SK-N-SH (cell line): Measurements from ENCODE around the gene HS3ST1. TPM values are rescaled to one million over a fixed set of nuclear protein-coding genes. Genes with fewer than 3 reads are reported as not detected.

ENCODE experiments used
- CTCF ChIA-PET: fragments of 300-600, 350-600 bp; formaldehyde crosslinking; extraction: SDS; loops from one replicate; lab custom pipeline; 2021; lab: Yijun Ruan, JAX
- POLR2A ChIA-PET: fragments of 350-600 bp; sonication (Branson Sonifier 250); formaldehyde crosslinking; extraction: SDS; loops from one replicate; lab custom pipeline; 2020; ENCODE audit warnings: antibody characterized with exemption, inconsistent platforms; lab: Yijun Ruan, JAX
- DNase-seq: peaks from one replicate; pipeline ENCODE4 v3.0.0; 2012
- H2AFZ ChIP-seq: fragments of 200-600 bp; sonication (generic); 2 replicates; pipeline ENCODE4 v1.8.1; 2016; ENCODE audit warnings: antibody characterized with exemption, mild to moderate bottlenecking, low read depth
- H3F3A ChIP-seq: fragments of 200-600 bp; sonication (generic); replicated peaks from 2 replicates; pipeline ENCODE3; 2016; ENCODE audit warnings: antibody characterized with exemption, mild to moderate bottlenecking; ENCODE audit not compliant: insufficient read depth
- H3K27ac ChIP-seq, 2 experiments: fragments of 200-500 bp in 1 of 2; fragments of 200-600 bp in 1 of 2; sonication (Bioruptor generic) in 1 of 2; sonication (generic), shearing (Covaris generic) in 1 of 2; 2 replicates each; pipeline versions ENCODE4 v1.5.1 to v1.6.1; 2014 to 2016; ENCODE audit warnings: low read depth in 2 of 2, inconsistent platforms in 1 of 2, low read length in 1 of 2, mild to moderate bottlenecking in 1 of 2, mixed read lengths in 1 of 2
- H3K27me3 ChIP-seq: fragments of 200-600 bp; sonication (generic), shearing (Covaris generic); 2 replicates; pipeline ENCODE4 v1.6.1; 2016; ENCODE audit warnings: mixed run types; ENCODE audit not compliant: insufficient read depth
- H3K36me3 ChIP-seq, 2 experiments: fragments of 200-500 bp in 1 of 2; fragments of 200-600 bp in 1 of 2; sonication (Bioruptor generic) in 1 of 2; sonication (generic) in 1 of 2; replicated peaks in 1 of 2; 2 replicates each; pipeline versions ENCODE3 to v1.5.1; 2014 to 2016; ENCODE audit warnings: low read length in 1 of 2, mild to moderate bottlenecking in 1 of 2; ENCODE audit not compliant: insufficient read depth in 2 of 2, control insufficient read depth in 1 of 2
- H3K4me1 ChIP-seq, 2 experiments: fragments of 200-500 bp in 1 of 2; fragments of 200-600 bp in 1 of 2; sonication (Bioruptor generic) in 1 of 2; sonication (generic), shearing (Covaris generic) in 1 of 2; 2 replicates each; pipeline versions ENCODE4 v1.5.1 to v1.6.1; 2014 to 2016; ENCODE audit warnings: low read depth in 1 of 2, low read length in 1 of 2, mixed run types in 1 of 2; ENCODE audit not compliant: insufficient read depth in 2 of 2, control insufficient read depth in 1 of 2
- H3K4me2 ChIP-seq: fragments of 200-600 bp; sonication (generic), shearing (Covaris generic); 2 replicates; pipeline ENCODE4 v1.6.1; 2017; ENCODE audit warnings: mixed run types
- H3K4me3 ChIP-seq, 2 experiments: fragments of 200-500 bp in 1 of 2; fragments of 200-600 bp in 1 of 2; sonication (Bioruptor generic) in 1 of 2; sonication (generic), shearing (Covaris generic) in 1 of 2; 2 replicates each; pipeline versions ENCODE4 v1.5.1 to v1.8.1; 2014 to 2016; ENCODE audit warnings: low read depth in 2 of 2, inconsistent platforms in 1 of 2, low read length in 1 of 2, mild to moderate bottlenecking in 1 of 2, mixed read lengths in 1 of 2, moderate library complexity in 1 of 2
- H3K79me2 ChIP-seq: fragments of 200-600 bp; sonication (generic); 2 replicates; pipeline ENCODE4 v1.8.1; 2017; ENCODE audit warnings: mild to moderate bottlenecking; ENCODE audit not compliant: insufficient read depth
- H3K9ac ChIP-seq: fragments of 200-600 bp; sonication (generic); 2 replicates; pipeline ENCODE4 v1.6.1; 2017; ENCODE audit warnings: mixed run types
- H3K9me2 ChIP-seq: fragments of 200-600 bp; sonication (generic); 2 replicates; pipeline ENCODE4 v1.6.1; 2017; ENCODE audit warnings: mixed run types
- H3K9me3 ChIP-seq: fragments of 200-600 bp; sonication (generic); 2 replicates; pipeline ENCODE4 v1.6.1; 2017; ENCODE audit warnings: mixed run types, mild to moderate bottlenecking, moderate library complexity
- H4K20me1 ChIP-seq: fragments of 200-600 bp; sonication (generic); 2 replicates; pipeline ENCODE4 v1.6.1; 2017; ENCODE audit warnings: mild to moderate bottlenecking, mixed run types; ENCODE audit not compliant: insufficient read depth
- CHD2 ChIP-seq: fragments of 150-350 bp; IDR thresholded peaks from 2 replicates; pipeline ENCODE4 v1.6.1; 2018; ENCODE audit warnings: low read length; ENCODE audit not compliant: partially characterized antibody
- EP300 ChIP-seq, 2 experiments: IDR thresholded peaks; 2 replicates each; pipeline versions ENCODE4 v1.4.0 to v1.6.1; 2012; ENCODE audit warnings: borderline replicate concordance in 1 of 2, low read depth in 1 of 2, low read length in 1 of 2
- GABPA ChIP-seq: IDR thresholded peaks from 2 replicates; pipeline ENCODE4 v1.4.0; 2012; ENCODE audit warnings: low read depth, mild to moderate bottlenecking
- GATA2 ChIP-seq: sonication (generic); formaldehyde crosslinking; IDR thresholded peaks from 2 replicates; pipeline ENCODE4 v1.5.0; 2020; ENCODE audit warnings: mild to moderate bottlenecking, missing genetic modification reagents
- JUND ChIP-seq: IDR thresholded peaks from 2 replicates; pipeline ENCODE4 v1.4.0; 2012
- MEF2A ChIP-seq: IDR thresholded peaks from 2 replicates; pipeline ENCODE4 v1.4.0; 2012; ENCODE audit warnings: low read depth, borderline replicate concordance
- MXI1 ChIP-seq: IDR thresholded peaks from 2 replicates; pipeline ENCODE4 v1.6.1; 2012; ENCODE audit warnings: mild to moderate bottlenecking, low read depth, low read length, improper control_type of control experiment
- NFIC ChIP-seq: IDR thresholded peaks from 2 replicates; pipeline ENCODE4 v1.4.0; 2012; ENCODE audit warnings: borderline replicate concordance
- RAD21 ChIP-seq: IDR thresholded peaks from 2 replicates; pipeline ENCODE4 v1.6.1; 2012; ENCODE audit warnings: mild to moderate bottlenecking, low read length
- RFX5 ChIP-seq: IDR thresholded peaks from 2 replicates; pipeline ENCODE4 v1.6.1; 2012; ENCODE audit warnings: mild to moderate bottlenecking, improper control_type of control experiment, low read length
- SIN3A ChIP-seq: IDR thresholded peaks from 2 replicates; pipeline ENCODE4 v1.6.1; 2012; ENCODE audit warnings: low read depth, mild to moderate bottlenecking, low read length, moderate library complexity, borderline replicate concordance
- SMC3 ChIP-seq: IDR thresholded peaks from 2 replicates; pipeline ENCODE4 v1.6.1; 2012; ENCODE audit warnings: low read depth, low read length, improper control_type of control experiment
- TAF1 ChIP-seq: IDR thresholded peaks from 2 replicates; pipeline ENCODE4 v1.6.1; 2012; ENCODE audit warnings: low read depth, mild to moderate bottlenecking, low read length, moderate library complexity, borderline replicate concordance
- TCF12 ChIP-seq: IDR thresholded peaks from 2 replicates; pipeline ENCODE4 v1.4.0; 2012
- YY1 ChIP-seq: IDR thresholded peaks from 2 replicates; pipeline ENCODE4 v1.4.0; 2012; ENCODE audit warnings: low read depth, mild to moderate bottlenecking
- WGBS: methylation state at CpG from one replicate; pipeline ENCODE4 v1.1.6; 2017; ENCODE audit warnings: low lambda C conversion rate; 5-methylcytosine and 5-hydroxymethylcytosine counted together
- polyA plus RNA-seq, 3 experiments: library from polyadenylated mRNA; depleted of rRNA; stranded (reverse); fragments of >200 nt; gene quantifications; 2 replicates each; pipeline ENCODE4 v1.2.3, GENCODE V29; 2012
- TF ChIP-seq, protein P1 (sequence below): fragments of 200-600 bp; sonication (generic); IDR thresholded peaks from 2 replicates; pipeline ENCODE4 v1.6.1; 2017; ENCODE audit warnings: antibody characterized with exemption, mild to moderate bottlenecking, moderate library complexity
- TF ChIP-seq, protein P2 (sequence below): fragments of 150-350 bp; IDR thresholded peaks from 2 replicates; pipeline ENCODE4 v1.6.1; 2016; ENCODE audit warnings: mild to moderate bottlenecking, low read depth, low read length
- TF ChIP-seq, protein P3 (sequence below): IDR thresholded peaks from 2 replicates; pipeline ENCODE4 v1.4.0; 2012; ENCODE audit warnings: low read depth, borderline replicate concordance
- TF ChIP-seq, protein P4 (sequence below): IDR thresholded peaks from 2 replicates; pipeline ENCODE4; 2012

Gene HS3ST1
- polyA plus RNA-seq, 1 of the 3 experiments (the other 2 are of a cell fraction) = not detected

DNA sequence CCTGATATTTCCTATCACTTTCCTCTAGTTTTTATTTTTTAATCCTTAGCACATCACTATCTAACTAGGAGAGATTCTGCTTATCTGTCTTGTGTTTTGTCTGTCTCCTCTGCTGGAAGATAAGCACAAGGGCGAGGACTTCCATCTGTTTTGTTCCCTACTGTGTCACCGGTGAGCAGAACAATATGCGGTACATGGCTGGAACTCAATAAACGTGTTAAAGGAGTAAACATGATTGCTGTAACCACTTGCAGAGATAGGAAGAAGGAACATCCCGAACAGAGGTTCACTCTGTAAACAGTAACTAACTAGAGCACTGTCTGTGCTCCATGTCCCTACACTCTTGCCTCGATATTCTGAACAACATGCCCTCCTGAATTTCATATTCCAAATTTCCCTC, 5.2 kb downstream of the HS3ST1 start:
- Histone ChIP-seq H4K20me1 (no peaks in the 10 kb centered on the region), H3K9me2 (no peaks in the 10 kb centered on the region), H3K9ac (no peak overlapping the region), H3K27me3 (no peaks in the 10 kb centered on the region), H2AFZ (no peak overlapping the region), H3F3A (no peaks in the 10 kb centered on the region), H3K4me1 (no peaks in the 10 kb centered on the region), H3K36me3 (no peaks in the 10 kb centered on the region), H3K4me3 (no peak overlapping the region), H3K4me2 (no peak overlapping the region), H3K27ac (no peak overlapping the region), H3K9me3 (no peaks in the 10 kb centered on the region), H3K79me2 (no peaks in the 10 kb centered on the region)
- 34% methylated on average over 6 of the region's 6 CpGs for WGBS
- ChIA-PET POLR2A (interaction anchor here (0.7 kb wide), 1 partner anchor 14 kb away, joined by 3 read pairs; no protein-coding TSS in a partner anchor), CTCF (interaction anchor here (0.7 to 1.5 kb wide), 9 partner anchors 10 to 869 kb away, joined by 3 to 8 read pairs (median 3); no protein-coding TSS in a partner anchor)
- DNase-seq = no peak
- TF ChIP-seq, protein P1, sequence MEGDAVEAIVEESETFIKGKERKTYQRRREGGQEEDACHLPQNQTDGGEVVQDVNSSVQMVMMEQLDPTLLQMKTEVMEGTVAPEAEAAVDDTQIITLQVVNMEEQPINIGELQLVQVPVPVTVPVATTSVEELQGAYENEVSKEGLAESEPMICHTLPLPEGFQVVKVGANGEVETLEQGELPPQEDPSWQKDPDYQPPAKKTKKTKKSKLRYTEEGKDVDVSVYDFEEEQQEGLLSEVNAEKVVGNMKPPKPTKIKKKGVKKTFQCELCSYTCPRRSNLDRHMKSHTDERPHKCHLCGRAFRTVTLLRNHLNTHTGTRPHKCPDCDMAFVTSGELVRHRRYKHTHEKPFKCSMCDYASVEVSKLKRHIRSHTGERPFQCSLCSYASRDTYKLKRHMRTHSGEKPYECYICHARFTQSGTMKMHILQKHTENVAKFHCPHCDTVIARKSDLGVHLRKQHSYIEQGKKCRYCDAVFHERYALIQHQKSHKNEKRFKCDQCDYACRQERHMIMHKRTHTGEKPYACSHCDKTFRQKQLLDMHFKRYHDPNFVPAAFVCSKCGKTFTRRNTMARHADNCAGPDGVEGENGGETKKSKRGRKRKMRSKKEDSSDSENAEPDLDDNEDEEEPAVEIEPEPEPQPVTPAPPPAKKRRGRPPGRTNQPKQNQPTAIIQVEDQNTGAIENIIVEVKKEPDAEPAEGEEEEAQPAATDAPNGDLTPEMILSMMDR = no peak
- TF ChIP-seq RAD21 (no peak), TCF12 (no peak), MXI1 (no peak), SIN3A (no peak), YY1 (no peak), JUND (no peak), SMC3 (no peak), TAF1 (no peak), NFIC (no peak), EP300 (IDR thresholded peaks at IDR 0.05; ENCODE audit: borderline replicate concordance in 1 of 2, low read depth in 1 of 2, low read length in 1 of 2) (no peak), GABPA (no peak), MEF2A (no peak), GATA2 (no peak), CHD2 (no peak), RFX5 (no peak)
- TF ChIP-seq, protein P2, sequence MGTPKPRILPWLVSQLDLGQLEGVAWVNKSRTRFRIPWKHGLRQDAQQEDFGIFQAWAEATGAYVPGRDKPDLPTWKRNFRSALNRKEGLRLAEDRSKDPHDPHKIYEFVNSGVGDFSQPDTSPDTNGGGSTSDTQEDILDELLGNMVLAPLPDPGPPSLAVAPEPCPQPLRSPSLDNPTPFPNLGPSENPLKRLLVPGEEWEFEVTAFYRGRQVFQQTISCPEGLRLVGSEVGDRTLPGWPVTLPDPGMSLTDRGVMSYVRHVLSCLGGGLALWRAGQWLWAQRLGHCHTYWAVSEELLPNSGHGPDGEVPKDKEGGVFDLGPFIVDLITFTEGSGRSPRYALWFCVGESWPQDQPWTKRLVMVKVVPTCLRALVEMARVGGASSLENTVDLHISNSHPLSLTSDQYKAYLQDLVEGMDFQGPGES = no peak
- TF ChIP-seq, protein P3, sequence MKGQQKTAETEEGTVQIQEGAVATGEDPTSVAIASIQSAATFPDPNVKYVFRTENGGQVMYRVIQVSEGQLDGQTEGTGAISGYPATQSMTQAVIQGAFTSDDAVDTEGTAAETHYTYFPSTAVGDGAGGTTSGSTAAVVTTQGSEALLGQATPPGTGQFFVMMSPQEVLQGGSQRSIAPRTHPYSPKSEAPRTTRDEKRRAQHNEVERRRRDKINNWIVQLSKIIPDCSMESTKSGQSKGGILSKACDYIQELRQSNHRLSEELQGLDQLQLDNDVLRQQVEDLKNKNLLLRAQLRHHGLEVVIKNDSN = no peak
- TF ChIP-seq, protein P4, sequence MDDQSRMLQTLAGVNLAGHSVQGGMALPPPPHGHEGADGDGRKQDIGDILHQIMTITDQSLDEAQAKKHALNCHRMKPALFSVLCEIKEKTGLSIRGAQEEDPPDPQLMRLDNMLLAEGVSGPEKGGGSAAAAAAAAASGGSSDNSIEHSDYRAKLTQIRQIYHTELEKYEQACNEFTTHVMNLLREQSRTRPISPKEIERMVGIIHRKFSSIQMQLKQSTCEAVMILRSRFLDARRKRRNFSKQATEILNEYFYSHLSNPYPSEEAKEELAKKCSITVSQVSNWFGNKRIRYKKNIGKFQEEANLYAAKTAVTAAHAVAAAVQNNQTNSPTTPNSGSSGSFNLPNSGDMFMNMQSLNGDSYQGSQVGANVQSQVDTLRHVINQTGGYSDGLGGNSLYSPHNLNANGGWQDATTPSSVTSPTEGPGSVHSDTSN = no peak
